ENCODE measurements around the gene TMEM91.

Gene TMEM91

GRCh38 chr19:41397086-41398049, 21.0 kb downstream of the TMEM91 start, which contains the start of the genes BCKDHA and EXOSC5:
Gene BCKDHA (plus strand): TSS chr19:41397818. CDS start chr19:41397828, 10 bp downstream.
Gene EXOSC5 (minus strand): TSS chr19:41397359. CDS start chr19:41397328, 31 bp downstream.
- TF ChIP-seq CTCF (IDR thresholded peaks at IDR 0.05), result no peak

- TF ChIP-seq CTCF (IDR thresholded peaks at IDR 0.05), result no peak
Measured at GRCh38 chr19:41398050-41398418, 21.7 kb downstream of the TMEM91 start.

- no peak for TF ChIP-seq CTCF (IDR thresholded peaks at IDR 0.05)
Measured at GRCh38 chr19:41398598-41398997, 22.3 kb downstream of the TMEM91 start.

GRCh38 chr19:41399091-41399490, 22.8 kb downstream of the TMEM91 start:
- no peak for TF ChIP-seq CTCF (IDR thresholded peaks at IDR 0.05)

- TF ChIP-seq CTCF (IDR thresholded peaks at IDR 0.05), result no peak
Measured at GRCh38 chr19:41399525-41399924, 23.2 kb downstream of the TMEM91 start.

GRCh38 chr19:41401483-41401882, 25.1 kb downstream of the TMEM91 start:
- TF ChIP-seq CTCF (IDR thresholded peaks at IDR 0.05), result no peak

GRCh38 chr19:41402010-41402409, 25.7 kb downstream of the TMEM91 start:
- no peak for TF ChIP-seq CTCF (IDR thresholded peaks at IDR 0.05)
